Left lobe of liver (tissue), 2 donors: Measurements from ENCODE around the gene FHIT. TPM values are rescaled to one million over a fixed set of nuclear protein-coding genes. Genes with fewer than 3 reads are reported as not detected.

Source experiments
- ATAC-seq: fragments of 200-7000 bp; cut with Tn5 transposase; one replicate; pipeline ENCODE4 v1.9.1; 2020; ENCODE audit warnings: mild to moderate bottlenecking, moderate library complexity
- DNase-seq: peaks from one replicate; pipeline ENCODE4 v3.0.0-alpha.2; 2020; ENCODE audit warnings: low spot score
- total RNA-seq: library from RNA; stranded (reverse); gene quantifications from one replicate; pipeline ENCODE4 v1.2.1, GENCODE V29; 2021
- donor health status: DM: no; HTN: no; CAD: no; lungs with moderate emphysema.
- donor health status: DM: no; HTN: yes; CAD: no.

Gene FHIT
- total RNA-seq, 1 donor from 2014 or later, result 5.1 TPM

DNA sequence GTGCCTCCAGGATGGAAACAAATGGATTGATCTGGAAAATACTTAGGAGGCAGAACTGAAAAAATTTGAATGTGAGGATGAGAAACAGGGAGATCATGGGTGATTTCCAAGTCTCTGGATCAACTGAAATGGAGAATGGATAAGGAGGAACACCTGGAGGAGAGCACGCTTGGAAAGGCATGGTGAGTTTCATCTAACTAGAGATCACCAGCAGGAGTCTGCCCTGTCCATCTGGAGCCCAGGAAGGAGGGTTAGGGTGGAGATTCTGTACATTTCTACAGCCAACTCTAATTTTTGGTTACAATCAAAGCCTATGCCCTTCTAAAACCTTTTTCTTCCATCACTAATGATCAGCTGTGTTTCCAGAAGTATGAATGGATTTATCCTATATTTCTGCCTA, 1205.6 kb downstream of the FHIT start:
- ATAC-seq (no peak), DNase-seq (no peak)

DNA sequence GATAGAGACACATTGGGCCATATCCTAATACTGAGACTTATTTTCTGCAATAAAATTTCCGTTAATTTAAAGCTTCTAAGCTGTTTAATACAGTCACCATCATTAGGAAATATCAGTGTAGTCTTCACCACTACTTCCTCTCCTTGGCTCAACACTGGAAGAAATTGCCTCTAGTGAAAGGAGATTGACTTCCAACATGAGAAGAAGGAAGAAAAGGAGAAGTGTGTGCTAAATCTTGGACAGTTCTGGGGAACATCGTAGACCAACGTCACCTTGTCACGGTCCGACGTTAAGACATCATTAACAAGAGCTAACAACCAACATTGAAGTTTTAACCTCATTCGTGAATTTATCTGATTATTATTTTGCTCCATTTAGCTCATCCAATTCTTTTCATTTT, 1214.4 kb downstream of the FHIT start:
- ATAC-seq (no peak), DNase-seq (no peak)

DNA sequence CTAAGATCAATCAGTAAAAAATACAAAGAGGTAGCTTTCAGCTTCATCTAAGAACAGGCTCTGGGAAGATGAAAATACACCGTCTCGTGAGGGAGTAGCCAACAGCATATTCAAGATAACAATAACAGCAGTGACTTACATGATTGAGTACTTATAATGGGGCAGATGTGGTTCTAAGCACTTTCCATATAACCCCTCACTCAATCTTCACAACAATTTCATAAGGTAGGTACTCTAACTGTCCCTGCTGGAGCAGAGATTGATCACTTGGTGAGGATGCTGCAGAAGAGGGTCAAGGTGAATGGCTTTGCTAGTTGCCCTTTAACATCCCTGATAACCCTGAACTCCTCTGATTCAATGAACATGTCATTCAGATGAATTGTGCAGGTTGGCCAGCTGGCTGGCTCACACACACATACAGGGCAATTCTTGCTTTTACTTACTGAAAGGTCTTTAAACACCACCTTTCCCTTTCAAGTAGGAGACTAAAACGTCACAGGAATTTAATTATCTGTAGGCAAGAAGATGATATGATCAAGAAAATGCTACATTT, 1217.3 kb downstream of the FHIT start:
- DNase-seq (no peak), ATAC-seq (no peak)

DNA sequence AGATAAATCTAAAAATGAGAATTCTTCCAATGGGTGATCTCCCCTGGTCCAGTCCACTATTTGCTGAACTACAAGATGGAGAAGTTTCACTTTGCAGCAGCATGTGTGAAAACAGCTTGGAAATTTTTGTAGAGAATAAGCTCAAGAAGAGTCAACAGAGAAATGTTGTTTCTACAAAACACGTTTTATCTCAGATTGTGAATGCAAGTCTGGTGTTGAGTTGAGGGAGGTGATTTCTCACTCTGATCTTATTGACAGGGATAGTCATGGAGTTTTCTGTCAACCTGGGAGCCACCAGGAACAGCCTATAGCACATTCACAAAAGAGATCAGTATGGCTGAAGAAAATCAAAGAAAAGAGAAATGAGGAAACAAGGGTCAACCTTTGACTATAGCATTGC, 1220.3 kb downstream of the FHIT start:
- ATAC-seq, result no peak
- DNase-seq, result no peak

DNA sequence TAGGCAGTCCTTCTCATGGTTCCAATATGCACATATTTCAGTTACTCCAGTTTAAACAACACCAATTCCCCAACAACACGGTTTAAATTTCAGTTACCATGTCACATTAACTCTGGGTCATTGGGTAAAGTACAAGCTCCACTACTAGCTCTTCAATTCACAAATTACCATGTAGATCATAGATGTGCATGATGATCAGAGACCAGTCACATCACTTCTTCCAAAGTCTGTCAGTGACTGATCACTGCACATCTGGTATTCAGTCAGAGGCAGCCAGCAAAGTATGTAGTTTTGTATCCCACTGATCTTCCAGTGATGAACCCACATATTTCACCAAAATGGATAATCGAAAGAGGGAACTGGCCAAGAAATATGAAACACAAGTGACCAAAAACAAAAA, 1223.0 kb downstream of the FHIT start:
- DNase-seq, result no peak
- no peak for ATAC-seq

DNA sequence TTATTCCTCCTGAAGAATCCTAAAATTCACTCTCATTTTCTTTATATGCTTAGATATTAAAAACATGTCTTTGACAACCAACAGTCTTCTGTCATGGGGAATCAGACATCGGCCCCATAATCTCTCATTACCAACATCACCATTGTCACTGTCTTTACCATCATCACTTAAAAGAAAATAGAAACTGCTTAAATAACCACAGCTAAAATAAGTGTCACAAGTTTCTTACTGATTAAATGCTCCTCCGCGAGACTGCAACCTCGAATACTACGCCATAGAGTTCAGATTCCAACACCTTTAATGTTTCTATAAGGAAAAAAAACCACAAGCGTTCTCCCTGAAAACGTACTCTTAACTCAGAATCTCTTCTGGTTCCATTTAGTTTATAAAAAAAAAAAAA, 1223.9 kb downstream of the FHIT start:
- no peak for ATAC-seq
- DNase-seq, result no peak

DNA sequence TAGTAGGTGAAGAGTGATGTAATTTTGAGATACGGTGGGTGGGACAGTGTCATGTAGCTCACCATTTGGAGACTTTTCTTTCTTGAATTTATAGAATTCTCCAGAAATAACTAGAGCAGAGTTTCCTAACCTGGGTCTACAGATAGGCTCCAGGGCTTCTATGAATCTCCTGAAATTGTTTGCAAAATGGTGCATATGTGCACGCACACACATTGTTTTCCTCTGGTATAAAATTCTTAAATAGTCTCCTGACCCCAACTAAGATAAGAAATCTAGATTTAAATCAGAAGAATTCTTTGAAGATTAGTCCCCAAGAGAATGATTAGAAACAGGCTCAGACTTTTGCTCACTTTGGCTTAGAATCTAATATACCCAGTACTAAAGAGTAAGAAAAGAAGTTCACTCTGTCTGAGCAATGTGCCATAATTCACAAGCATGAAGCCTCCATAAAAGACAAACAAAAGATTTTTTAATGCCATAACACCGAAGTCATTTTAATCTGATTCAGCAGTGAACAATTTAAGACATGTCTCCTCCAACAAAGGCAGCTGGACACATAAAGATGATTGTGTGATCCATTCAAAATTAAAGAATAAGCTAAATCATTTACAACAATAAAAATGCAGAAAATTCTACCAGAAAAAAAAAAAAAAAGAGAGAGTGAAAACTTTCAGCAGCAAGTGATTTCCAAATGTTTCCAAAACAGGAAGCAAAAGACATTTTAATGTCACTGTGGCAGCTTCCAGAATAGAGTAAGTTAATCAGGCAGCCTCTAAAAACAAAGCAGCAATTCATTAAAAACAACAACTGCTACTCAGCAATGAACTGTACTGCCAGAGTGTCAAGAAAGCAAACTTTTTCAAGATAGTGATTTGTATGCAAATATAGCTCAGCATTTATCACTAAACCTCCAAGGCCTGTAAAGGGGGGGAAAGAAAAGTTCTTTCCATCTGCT, 1225.9 kb downstream of the FHIT start:
- DNase-seq, result no peak
- ATAC-seq, result no peak

DNA sequence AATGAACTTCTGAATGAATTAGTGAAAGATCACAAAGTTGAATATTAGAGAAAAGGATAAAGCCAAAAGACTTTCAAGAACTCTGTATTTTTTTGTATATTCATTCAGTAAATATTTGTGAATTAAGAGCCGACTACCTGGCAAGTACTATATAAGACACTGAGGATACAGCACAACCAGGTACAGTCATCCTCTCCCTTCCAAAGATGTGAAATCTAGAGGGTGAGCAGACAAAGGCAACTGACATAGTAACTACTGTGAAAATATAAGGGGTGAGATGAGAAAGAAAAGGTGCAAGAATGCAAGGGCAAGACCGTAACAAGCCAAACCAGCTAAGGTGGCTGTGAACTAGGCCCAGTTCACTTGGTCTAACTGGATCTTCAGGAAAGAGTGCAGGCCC, 1226.9 kb downstream of the FHIT start:
- DNase-seq, result no peak
- ATAC-seq, result no peak

DNA sequence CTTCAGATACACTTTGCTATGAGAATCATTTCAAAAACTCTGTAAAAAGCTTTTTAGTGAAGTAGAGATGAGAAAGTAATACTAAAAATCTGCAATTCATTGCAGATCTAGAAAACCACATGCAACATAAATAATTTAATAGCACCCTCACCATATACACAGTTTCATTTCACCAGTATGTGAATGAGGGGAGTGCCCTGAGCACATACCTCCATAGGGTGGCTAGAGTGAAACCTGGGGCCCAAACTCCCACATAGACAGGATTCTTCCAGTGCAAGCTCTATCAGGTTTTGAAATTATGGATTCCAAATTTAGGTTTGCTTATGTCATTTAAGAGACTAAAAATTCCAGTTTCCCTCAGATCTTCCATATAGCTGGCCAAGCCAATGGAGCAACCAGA, 1228.1 kb downstream of the FHIT start:
- no peak for ATAC-seq
- DNase-seq, result no peak

DNA sequence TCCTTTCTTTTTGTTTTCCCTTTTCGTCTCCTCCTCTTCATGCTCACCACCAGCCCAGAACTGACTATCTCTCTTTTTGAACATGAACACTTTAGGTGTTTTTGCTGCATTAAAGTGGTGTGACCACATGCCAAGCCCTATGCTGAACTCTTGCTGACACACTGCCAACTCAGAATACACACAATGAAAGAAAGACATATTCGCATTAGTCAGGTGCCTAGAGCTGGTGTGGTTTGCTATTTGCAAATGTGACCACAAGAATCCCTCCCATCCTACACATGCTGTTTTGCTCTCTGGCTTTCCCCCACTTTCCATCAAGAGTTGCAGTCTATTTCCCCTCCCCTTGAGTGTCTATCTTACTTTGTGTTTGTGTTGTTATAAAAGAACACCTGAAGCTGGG, 1233.6 kb downstream of the FHIT start:
- ATAC-seq (no peak), DNase-seq (no peak)

DNA sequence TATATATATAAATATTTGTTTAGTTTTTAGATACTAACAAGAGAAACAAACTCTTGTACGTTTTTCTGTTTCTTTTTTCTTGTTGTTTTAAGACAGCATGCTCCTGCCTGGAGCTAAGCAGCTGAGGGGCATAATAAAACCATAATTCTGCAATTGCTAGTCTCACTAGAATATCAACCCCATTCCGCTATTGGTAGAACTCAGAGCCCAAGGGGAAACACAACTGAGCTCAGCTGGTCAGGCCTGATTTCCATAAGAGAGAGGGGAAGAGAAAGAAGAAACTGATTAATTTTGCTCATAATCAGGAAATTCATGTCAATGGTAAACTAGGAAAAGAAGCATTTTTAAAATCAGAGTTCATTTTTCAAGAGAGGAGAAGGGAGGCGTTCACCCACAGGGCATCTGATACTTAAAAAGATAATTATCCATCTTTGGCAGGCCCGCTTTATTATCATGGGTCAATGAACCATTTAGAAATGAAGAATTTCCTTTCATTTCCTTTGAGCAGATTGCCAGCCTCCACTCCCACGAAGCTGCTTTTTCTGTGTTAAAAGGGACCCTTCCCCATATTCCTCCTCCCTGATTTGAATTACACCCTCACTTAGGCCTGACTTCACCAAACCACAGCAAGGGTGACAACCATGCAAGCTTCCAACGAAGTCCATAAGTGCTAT, 1236.1 kb downstream of the FHIT start:
- DNase-seq (no peak), ATAC-seq (no peak)

DNA sequence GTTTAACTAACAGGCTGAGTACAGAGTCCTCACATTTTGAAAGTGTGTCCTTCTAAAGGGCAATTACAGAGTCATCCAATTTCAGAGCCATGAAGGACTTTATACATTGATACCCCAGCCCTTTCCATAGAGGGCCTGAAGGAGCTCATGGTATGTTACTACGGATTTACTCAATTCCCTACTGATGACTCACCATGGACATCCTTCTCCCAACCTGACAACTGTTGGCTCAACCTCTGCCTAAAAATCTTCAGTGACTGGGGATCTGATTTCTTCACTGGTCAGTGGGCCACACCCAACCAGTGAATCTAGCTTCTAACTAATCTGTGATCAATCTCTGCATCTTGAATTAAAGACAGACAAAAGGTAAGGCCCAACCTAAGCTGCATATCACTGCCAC, 1238.0 kb downstream of the FHIT start:
- DNase-seq, result no peak
- no peak for ATAC-seq

DNA sequence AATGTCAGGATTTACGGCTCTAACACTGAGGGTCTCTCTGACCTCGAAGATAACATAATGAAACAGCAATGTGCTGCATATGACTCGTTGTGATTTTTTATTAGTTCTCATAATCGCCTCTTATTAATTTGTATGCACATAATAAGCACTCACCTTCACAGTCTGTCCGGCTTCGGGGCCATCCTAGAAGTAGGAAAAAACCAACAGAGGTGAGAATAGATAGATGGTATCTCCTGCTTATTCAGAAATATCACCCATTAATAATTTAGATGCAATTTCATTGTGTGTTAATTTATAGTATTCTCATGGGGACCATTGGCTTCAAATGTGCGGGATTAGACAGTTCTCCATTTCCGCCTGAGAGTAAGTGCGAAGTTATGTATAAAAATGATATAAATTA, 1240.0 kb downstream of the FHIT start:
- DNase-seq (no peak), ATAC-seq (no peak)

DNA sequence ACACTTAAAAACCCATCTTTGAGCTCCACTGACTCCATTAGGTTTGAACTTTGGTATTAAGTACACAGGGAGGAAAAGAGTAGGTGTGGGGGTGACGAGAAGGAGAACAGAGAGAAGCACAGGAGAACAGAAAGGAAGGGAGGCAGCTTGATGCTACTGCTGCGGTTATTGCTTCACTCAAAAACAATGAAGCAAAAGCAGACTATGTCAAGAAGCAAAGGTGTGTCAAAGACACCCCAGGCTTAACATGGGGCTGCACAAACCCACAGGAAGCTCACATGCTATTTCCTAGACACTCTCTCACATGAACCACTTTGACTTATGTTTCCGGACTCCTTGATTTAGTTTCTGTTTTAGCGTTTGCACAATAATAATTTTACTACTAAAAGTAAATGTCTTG, 1240.5 kb downstream of the FHIT start:
- ATAC-seq (no peak), DNase-seq (no peak)

DNA sequence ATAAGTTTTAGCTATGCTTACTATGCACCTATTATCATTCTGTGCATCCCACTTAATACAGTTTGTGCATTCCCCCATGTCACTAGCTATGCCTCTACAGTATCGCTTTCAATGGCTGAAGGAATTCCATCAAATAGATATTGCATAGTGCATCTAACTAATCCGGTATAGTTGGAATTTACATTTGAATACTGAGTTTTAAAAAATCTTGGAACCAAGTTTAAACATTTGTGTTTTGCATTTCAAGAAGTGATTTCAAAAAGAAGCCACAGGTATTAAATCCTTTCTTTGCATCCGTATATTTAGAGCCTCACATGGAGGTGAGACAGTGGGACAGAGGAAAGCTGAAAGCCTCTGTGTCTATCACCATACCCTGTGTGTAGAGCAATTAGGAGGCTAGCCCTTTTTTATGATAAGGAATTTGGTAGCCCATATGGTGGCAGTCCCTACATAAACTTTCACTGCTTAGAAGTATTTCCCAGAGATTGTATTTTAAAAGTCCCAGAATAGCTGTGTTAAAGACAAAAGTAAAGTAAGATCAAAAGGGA, 1241.2 kb downstream of the FHIT start:
- no peak for ATAC-seq

DNA sequence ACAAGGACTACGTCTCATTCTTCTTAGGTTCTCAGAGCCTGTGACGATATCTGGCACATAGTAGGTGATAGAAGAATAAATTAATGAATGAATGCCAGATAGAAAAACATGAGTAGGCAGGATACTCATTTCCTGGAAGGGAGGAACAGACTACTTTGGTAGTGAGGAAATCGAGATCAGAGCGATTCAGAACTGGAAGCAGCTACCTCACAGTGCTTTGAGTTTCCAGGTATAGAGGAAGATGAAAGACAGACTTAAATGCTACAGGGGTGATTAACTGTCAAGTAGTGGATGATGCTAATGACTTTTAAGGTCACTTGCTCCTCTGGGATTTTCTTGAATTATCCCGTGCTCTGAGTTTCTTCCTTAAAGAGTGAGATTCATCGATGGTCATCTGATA, 1249.9 kb downstream of the FHIT start:
- DNase-seq, result no peak
- no peak for ATAC-seq

More for the DNA sequence above, 1241.2 kb downstream of the FHIT start:
- DNase-seq, result no peak

DNA sequence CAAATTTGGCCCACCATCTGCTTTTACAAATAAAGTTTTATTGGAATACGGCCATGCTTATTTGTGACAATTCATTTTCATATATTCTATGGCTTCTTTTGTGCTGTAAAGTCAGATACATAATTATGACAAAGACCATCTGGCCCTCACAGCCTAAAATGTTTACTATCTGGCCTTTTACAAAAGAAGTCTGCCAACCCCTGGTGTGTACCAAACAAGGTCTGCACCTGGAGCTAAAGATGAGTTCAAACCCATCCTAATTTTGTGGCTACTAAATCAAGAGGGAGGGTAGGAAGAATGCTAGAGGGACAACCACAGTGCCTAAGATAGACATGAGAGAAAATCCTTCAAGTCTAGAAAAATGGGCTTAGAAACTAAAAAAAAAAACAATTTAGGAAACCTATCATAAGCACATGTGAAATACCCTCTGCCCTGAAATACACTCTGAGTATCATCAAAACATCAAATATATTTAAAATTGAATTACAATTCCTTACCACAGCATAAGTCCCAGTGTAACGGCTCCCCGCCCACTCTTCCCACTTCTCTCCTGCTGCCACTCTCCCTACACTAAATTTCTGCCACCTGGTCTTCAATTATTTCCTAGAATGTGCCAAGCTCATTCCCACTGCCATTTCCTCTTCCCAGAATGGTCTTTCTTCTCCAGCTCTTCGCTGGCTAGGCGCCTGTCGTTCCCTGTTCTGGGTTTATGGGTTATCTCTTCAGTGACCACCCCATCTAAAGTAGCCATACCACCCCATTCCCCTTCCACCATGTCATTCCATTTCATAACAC, 1250.7 kb downstream of the FHIT start:
- ATAC-seq (no peak), DNase-seq (no peak)

DNA sequence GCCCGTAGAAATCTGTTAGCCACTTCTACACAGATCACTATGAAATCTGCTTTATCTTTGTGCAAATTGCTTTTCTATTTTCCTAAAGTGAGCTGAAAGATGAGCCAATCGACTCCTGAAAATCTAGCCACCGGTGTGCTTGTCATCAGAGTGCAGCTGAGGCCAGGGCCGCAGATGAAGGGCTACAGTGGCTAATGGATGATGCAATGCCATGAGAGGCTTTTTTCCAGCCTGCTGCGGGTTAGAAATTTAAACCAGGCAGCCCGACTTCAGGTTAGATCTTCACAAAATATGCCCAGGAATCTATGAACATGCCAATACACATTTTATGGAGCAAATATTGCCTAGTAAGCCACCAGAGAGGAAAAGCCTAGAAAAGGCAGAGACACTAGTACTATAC, 1253.2 kb downstream of the FHIT start:
- ATAC-seq, result peak; percentile 61
- no peak for DNase-seq

DNA sequence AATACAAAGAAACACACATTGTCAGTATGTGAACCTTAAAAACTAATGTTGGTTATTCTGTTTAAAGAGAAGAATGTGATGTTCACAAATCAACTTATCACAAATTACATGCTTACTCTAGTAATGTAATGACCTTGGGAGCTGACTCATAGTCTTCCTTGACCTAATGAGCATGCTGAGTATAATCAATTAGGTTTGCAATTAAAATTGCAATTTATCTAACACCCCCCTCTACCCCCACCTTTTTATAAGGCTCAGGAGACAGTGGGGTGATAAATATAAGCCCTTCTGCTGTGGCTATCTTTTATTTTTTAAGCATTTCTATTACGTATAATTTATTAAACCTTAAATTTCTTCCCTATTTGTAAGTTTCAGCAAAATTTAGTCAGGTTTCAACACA, 1253.7 kb downstream of the FHIT start:
- no peak for DNase-seq
- ATAC-seq, result no peak

DNA sequence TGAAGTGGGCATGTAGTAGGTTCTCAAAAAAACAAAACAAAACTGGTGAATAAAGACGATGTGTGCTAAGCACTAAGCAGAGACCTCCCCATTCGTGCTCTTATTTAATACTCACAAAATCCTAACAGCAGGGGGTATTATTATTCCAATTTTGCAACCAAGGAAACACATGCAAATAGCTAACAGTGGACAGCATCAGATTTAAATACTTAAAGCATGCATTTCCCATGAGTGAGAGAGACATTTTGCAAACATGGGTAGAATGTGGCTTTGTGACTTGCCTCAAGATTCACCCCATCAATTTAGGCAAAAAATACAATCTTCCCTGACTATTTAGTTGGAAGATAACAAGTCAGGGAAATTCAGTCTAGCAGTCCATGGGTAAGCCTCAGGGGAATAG, 1255.2 kb downstream of the FHIT start:
- no peak for DNase-seq
- no peak for ATAC-seq

DNA sequence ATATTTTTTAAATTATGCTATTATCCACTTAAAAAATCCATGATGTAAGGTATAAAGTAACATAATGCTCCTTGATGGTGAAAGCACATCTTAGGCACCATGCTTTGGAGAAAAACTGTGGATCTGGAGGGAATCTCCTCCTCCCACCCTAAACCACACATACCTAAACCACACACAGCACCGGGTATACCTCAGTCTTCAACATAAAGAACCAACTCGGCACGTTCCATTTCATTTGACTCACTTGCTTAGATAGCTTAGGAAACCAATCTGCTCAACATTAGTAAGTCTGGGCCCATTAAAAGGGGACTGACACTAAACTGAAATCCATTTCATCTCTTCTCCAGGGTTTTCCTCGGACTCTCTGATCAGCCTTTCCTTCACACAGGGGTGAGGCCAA, 1255.7 kb downstream of the FHIT start:
- ATAC-seq (no peak), DNase-seq (no peak)
